Stimulated activated CD8-positive, alpha-beta memory T cell treated with anti-CD3 and anti-CD28 coated beads, Interleukin-7, amount 100 ng/mL, for 24 hours (primary cell): Measurements from ENCODE around the gene USP2.
"Not testable (repeated sequence)": the region's sequence is repeated elsewhere in the genome, so short reads cannot be mapped to it uniquely, and the experiment has no call there.

Experiments
- DNase-seq: peaks from one replicate; pipeline ENCODE4 v3.0.0-alpha.2; 2020; ENCODE audit warnings: low read depth

Gene USP2

GRCh38 chr11:119412072-119412471 lies 30.6 kb upstream of the USP2 start:
- DNase-seq, result no peak

GRCh38 chr11:119410501-119410900 lies 29.0 kb upstream of the USP2 start:
- no peak for DNase-seq

- DNase-seq, result no peak
Observed at GRCh38 chr11:119409731-119410130, 28.2 kb upstream of the USP2 start.

- DNase-seq, result no peak
Observed at GRCh38 chr11:119406005-119406404, 24.5 kb upstream of the USP2 start.

- DNase-seq, result not testable (repeated sequence)
Observed at GRCh38 chr11:119405448-119405847, 24.0 kb upstream of the USP2 start.

- no peak for DNase-seq
Observed at GRCh38 chr11:119404872-119405271, 23.4 kb upstream of the USP2 start.

- no peak for DNase-seq
Observed at GRCh38 chr11:119403021-119403420, 21.5 kb upstream of the USP2 start.

- DNase-seq, result no peak
Observed at GRCh38 chr11:119402470-119402869, 21.0 kb upstream of the USP2 start.

- DNase-seq, result no peak
Observed at GRCh38 chr11:119400860-119401259, 19.4 kb upstream of the USP2 start.

- DNase-seq, result no peak
Observed at GRCh38 chr11:119397740-119398139, 16.2 kb upstream of the USP2 start.

GRCh38 chr11:119396835-119397234 lies 15.3 kb upstream of the USP2 start:
- DNase-seq, result no peak

- no peak for DNase-seq
Observed at GRCh38 chr11:119391275-119391674, 9.8 kb upstream of the USP2 start.

- DNase-seq, result no peak
Observed at GRCh38 chr11:119389611-119390254, 8.2 kb upstream of the USP2 start.

GRCh38 chr11:119388103-119388502 lies 6.6 kb upstream of the USP2 start:
- DNase-seq, result no peak

GRCh38 chr11:119384332-119384731 lies 2.8 kb upstream of the USP2 start:
- DNase-seq, result no peak

GRCh38 chr11:119382513-119382912 lies 1.0 kb upstream of the USP2 start:
- not testable (repeated sequence) for DNase-seq

GRCh38 chr11:119382101-119382500 lies 611 bp upstream of the USP2 start:
- no peak for DNase-seq

- no peak for DNase-seq
Observed at GRCh38 chr11:119380827-119381180, 686 bp downstream of the USP2 start.

- DNase-seq, result no peak
Observed at GRCh38 chr11:119380160-119380826, 1.2 kb downstream of the USP2 start.

GRCh38 chr11:119378851-119379465 lies 2.5 kb downstream of the USP2 start:
- no peak for DNase-seq

GRCh38 chr11:119377961-119378667 lies 3.4 kb downstream of the USP2 start:
- no peak for DNase-seq

- no peak for DNase-seq
Observed at GRCh38 chr11:119377112-119377901, 4.2 kb downstream of the USP2 start.
